SK-N-SH (cell line): ENCODE measurements around the gene LMNB1. TPM values are rescaled to one million over a fixed set of nuclear protein-coding genes. Genes with fewer than 3 reads are reported as not detected.

ENCODE experiments used
- CTCF ChIA-PET: fragments of 300-600, 350-600 bp; formaldehyde crosslinking; extraction: SDS; loops from one replicate; lab custom pipeline; 2021; lab: Yijun Ruan, JAX
- POLR2A ChIA-PET: fragments of 350-600 bp; sonication (Branson Sonifier 250); formaldehyde crosslinking; extraction: SDS; loops from one replicate; lab custom pipeline; 2020; ENCODE audit warnings: antibody characterized with exemption, inconsistent platforms; lab: Yijun Ruan, JAX
- DNase-seq: peaks from one replicate; pipeline ENCODE4 v3.0.0; 2012
- H2AFZ ChIP-seq: fragments of 200-600 bp; sonication (generic); 2 replicates; pipeline ENCODE4 v1.8.1; 2016; ENCODE audit warnings: antibody characterized with exemption, mild to moderate bottlenecking, low read depth
- H3F3A ChIP-seq: fragments of 200-600 bp; sonication (generic); replicated peaks from 2 replicates; pipeline ENCODE3; 2016; ENCODE audit warnings: antibody characterized with exemption, mild to moderate bottlenecking; ENCODE audit not compliant: insufficient read depth
- H3K27ac ChIP-seq, 2 experiments: fragments of 200-500 bp in 1 of 2; fragments of 200-600 bp in 1 of 2; sonication (Bioruptor generic) in 1 of 2; sonication (generic), shearing (Covaris generic) in 1 of 2; 2 replicates each; pipeline versions ENCODE4 v1.5.1 to v1.6.1; 2014 to 2016; ENCODE audit warnings: low read depth in 2 of 2, inconsistent platforms in 1 of 2, low read length in 1 of 2, mild to moderate bottlenecking in 1 of 2, mixed read lengths in 1 of 2
- H3K27me3 ChIP-seq: fragments of 200-600 bp; sonication (generic), shearing (Covaris generic); 2 replicates; pipeline ENCODE4 v1.6.1; 2016; ENCODE audit warnings: mixed run types; ENCODE audit not compliant: insufficient read depth
- H3K36me3 ChIP-seq, 2 experiments: fragments of 200-500 bp in 1 of 2; fragments of 200-600 bp in 1 of 2; sonication (Bioruptor generic) in 1 of 2; sonication (generic) in 1 of 2; replicated peaks in 1 of 2; 2 replicates each; pipeline versions ENCODE3 to v1.5.1; 2014 to 2016; ENCODE audit warnings: low read length in 1 of 2, mild to moderate bottlenecking in 1 of 2; ENCODE audit not compliant: insufficient read depth in 2 of 2, control insufficient read depth in 1 of 2
- H3K4me1 ChIP-seq, 2 experiments: fragments of 200-500 bp in 1 of 2; fragments of 200-600 bp in 1 of 2; sonication (Bioruptor generic) in 1 of 2; sonication (generic), shearing (Covaris generic) in 1 of 2; 2 replicates each; pipeline versions ENCODE4 v1.5.1 to v1.6.1; 2014 to 2016; ENCODE audit warnings: low read depth in 1 of 2, low read length in 1 of 2, mixed run types in 1 of 2; ENCODE audit not compliant: insufficient read depth in 2 of 2, control insufficient read depth in 1 of 2
- H3K4me2 ChIP-seq: fragments of 200-600 bp; sonication (generic), shearing (Covaris generic); 2 replicates; pipeline ENCODE4 v1.6.1; 2017; ENCODE audit warnings: mixed run types
- H3K4me3 ChIP-seq, 2 experiments: fragments of 200-500 bp in 1 of 2; fragments of 200-600 bp in 1 of 2; sonication (Bioruptor generic) in 1 of 2; sonication (generic), shearing (Covaris generic) in 1 of 2; 2 replicates each; pipeline versions ENCODE4 v1.5.1 to v1.8.1; 2014 to 2016; ENCODE audit warnings: low read depth in 2 of 2, inconsistent platforms in 1 of 2, low read length in 1 of 2, mild to moderate bottlenecking in 1 of 2, mixed read lengths in 1 of 2, moderate library complexity in 1 of 2
- H3K79me2 ChIP-seq: fragments of 200-600 bp; sonication (generic); 2 replicates; pipeline ENCODE4 v1.8.1; 2017; ENCODE audit warnings: mild to moderate bottlenecking; ENCODE audit not compliant: insufficient read depth
- H3K9ac ChIP-seq: fragments of 200-600 bp; sonication (generic); 2 replicates; pipeline ENCODE4 v1.6.1; 2017; ENCODE audit warnings: mixed run types
- H3K9me2 ChIP-seq: fragments of 200-600 bp; sonication (generic); 2 replicates; pipeline ENCODE4 v1.6.1; 2017; ENCODE audit warnings: mixed run types
- H3K9me3 ChIP-seq: fragments of 200-600 bp; sonication (generic); 2 replicates; pipeline ENCODE4 v1.6.1; 2017; ENCODE audit warnings: mixed run types, mild to moderate bottlenecking, moderate library complexity
- H4K20me1 ChIP-seq: fragments of 200-600 bp; sonication (generic); 2 replicates; pipeline ENCODE4 v1.6.1; 2017; ENCODE audit warnings: mild to moderate bottlenecking, mixed run types; ENCODE audit not compliant: insufficient read depth
- CHD2 ChIP-seq: fragments of 150-350 bp; IDR thresholded peaks from 2 replicates; pipeline ENCODE4 v1.6.1; 2018; ENCODE audit warnings: low read length; ENCODE audit not compliant: partially characterized antibody
- GABPA ChIP-seq: IDR thresholded peaks from 2 replicates; pipeline ENCODE4 v1.4.0; 2012; ENCODE audit warnings: low read depth, mild to moderate bottlenecking
- MAX ChIP-seq: IDR thresholded peaks from 2 replicates; pipeline ENCODE4 v1.4.0; 2012; ENCODE audit warnings: low read depth
- RCOR1 ChIP-seq: fragments of 150-350 bp; IDR thresholded peaks from 2 replicates; pipeline ENCODE4 v1.6.1; 2017; ENCODE audit warnings: antibody characterized with exemption, low read length
- REST ChIP-seq: IDR thresholded peaks from 2 replicates; pipeline ENCODE4 v1.6.1; 2012; ENCODE audit warnings: mild to moderate bottlenecking, low read depth, low read length, moderate library complexity
- RXRA ChIP-seq: IDR thresholded peaks from 2 replicates; pipeline ENCODE4 v1.4.0; 2012; ENCODE audit warnings: low read depth, mild to moderate bottlenecking, borderline replicate concordance
- SMC3 ChIP-seq: IDR thresholded peaks from 2 replicates; pipeline ENCODE4 v1.6.1; 2012; ENCODE audit warnings: low read depth, low read length, improper control_type of control experiment
- USF2 ChIP-seq: fragments of 150-350 bp; IDR thresholded peaks from 2 replicates; pipeline ENCODE4 v1.6.1; 2017; ENCODE audit warnings: antibody characterized with exemption, low read length, low read depth, borderline replicate concordance
- ZBTB33 ChIP-seq: IDR thresholded peaks from 2 replicates; pipeline ENCODE4 v1.4.0; 2012; ENCODE audit warnings: low read depth, borderline replicate concordance
- WGBS: methylation state at CpG from one replicate; pipeline ENCODE4 v1.1.6; 2017; ENCODE audit warnings: low lambda C conversion rate; 5-methylcytosine and 5-hydroxymethylcytosine counted together
- polyA plus RNA-seq, 3 experiments: library from polyadenylated mRNA; depleted of rRNA; stranded (reverse); fragments of >200 nt; gene quantifications; 2 replicates each; pipeline ENCODE4 v1.2.3, GENCODE V29; 2012

LMNB1 gene
- polyA plus RNA-seq, 1 of the 3 experiments (the other 2 are of a cell fraction) = 34.9 TPM

GRCh38 chr5:126864042-126864688, 87.2 kb downstream of the LMNB1 start:
- peaks cover 10% of the 10 kb centered on the region for H3F3A ChIP-seq
- H3K9me3 ChIP-seq = no peaks in the 10 kb centered on the region
- no peaks in the 10 kb centered on the region for H3K79me2 ChIP-seq
- H3K4me1 ChIP-seq = peaks cover 4 to 6% of the 10 kb centered on the region in 2 experiments; a peak in 1 of 4 replicates
- no peaks in the 10 kb centered on the region for H3K36me3 ChIP-seq
- no peaks in the 10 kb centered on the region for H4K20me1 ChIP-seq
- peak; percentile 39 for DNase-seq
- no peak overlapping the region for H3K27ac ChIP-seq
- H3K4me3 ChIP-seq = no peak overlapping the region
- no peaks in the 10 kb centered on the region for H3K9me2 ChIP-seq
- H2AFZ ChIP-seq = no peak overlapping the region
- ChIA-PET CTCF (interaction anchor here (0.6 to 1.7 kb wide), 4 partner anchors 16 to 188 kb away, joined by 3 to 5 read pairs (median 3); no protein-coding TSS in a partner anchor), POLR2A (no interaction called here)
- no peak overlapping the region for H3K4me2 ChIP-seq
- TF ChIP-seq SMC3 (no peak), RXRA (no peak), GABPA (no peak), USF2 (no peak), MAX (no peak), CHD2 (no peak), ZBTB33 (no peak), RCOR1 (no peak), REST (no peak)
- no peaks in the 10 kb centered on the region for H3K27me3 ChIP-seq
- 97% methylated on average over 20 of the region's 22 CpGs for WGBS
- no peak overlapping the region for H3K9ac ChIP-seq
